A172 (cell line): Measurements from ENCODE around the gene RNF207. TPM values are rescaled to one million over a fixed set of nuclear protein-coding genes. Genes with fewer than 3 reads are reported as not detected.

Source experiments
- DNase-seq: peaks from one replicate; pipeline ENCODE4 v3.0.0-alpha.2; 2015; ENCODE audit warnings: low spot score
- total RNA-seq: library from RNA; depleted of rRNA; stranded (reverse); fragments of >200 nt; shearing (Covaris generic); gene quantifications from 2 replicates; pipeline ENCODE4 v1.2.3, GENCODE V29; 2014

Gene RNF207
- total RNA-seq, 1 experiment from 2014 or later = 4.0 TPM

GRCh38 chr1:6234502-6235295 lies 28.8 kb downstream of the RNF207 start:
- DNase-seq = no peak

- DNase-seq = no peak
Observed at GRCh38 chr1:6235296-6235677, 29.4 kb downstream of the RNF207 start.

- no peak for DNase-seq
Observed at GRCh38 chr1:6237093-6237492, 31.2 kb downstream of the RNF207 start.

GRCh38 chr1:6239213-6239752 lies 33.4 kb downstream of the RNF207 start:
- DNase-seq = no peak

- no peak for DNase-seq
Observed at GRCh38 chr1:6239950-6240768, 34.2 kb downstream of the RNF207 start.

GRCh38 chr1:6241107-6241886 lies 35.4 kb downstream of the RNF207 start:
- no peak for DNase-seq

- no peak for DNase-seq
Observed at GRCh38 chr1:6241887-6242740, 36.2 kb downstream of the RNF207 start.

- DNase-seq = no peak
Observed at GRCh38 chr1:6243053-6243834, 37.3 kb downstream of the RNF207 start.

GRCh38 chr1:6243993-6244392 lies 38.1 kb downstream of the RNF207 start, which contains the start of gene HES3:
Gene HES3 (plus strand): TSS chr1:6244179. CDS start chr1:6244366, 187 bp downstream.
- no peak for DNase-seq

- no peak for DNase-seq
Observed at GRCh38 chr1:6244401-6245049, 38.6 kb downstream of the RNF207 start.

GRCh38 chr1:6245086-6245868 lies 39.4 kb downstream of the RNF207 start:
- peak; percentile 53 for DNase-seq

- no peak for DNase-seq
Observed at GRCh38 chr1:6245869-6246496, 40.1 kb downstream of the RNF207 start.

GRCh38 chr1:6246497-6247467 lies 40.9 kb downstream of the RNF207 start:
- peak; percentile 41 for DNase-seq

- DNase-seq = no peak
Observed at GRCh38 chr1:6247651-6248050, 41.7 kb downstream of the RNF207 start.

GRCh38 chr1:6248161-6248776 lies 42.4 kb downstream of the RNF207 start:
- DNase-seq = no peak

GRCh38 chr1:6248932-6249738 lies 43.2 kb downstream of the RNF207 start:
- DNase-seq = no peak
